Effector CD8-positive, alpha-beta T cell (primary cell): ENCODE data around the gene CACNG8.
"Not testable (repeated sequence)": the region's sequence is repeated elsewhere in the genome, so short reads cannot be mapped to it uniquely, and the experiment has no call there.

Experiments used
- DNase-seq: peaks from one replicate; lab custom pipeline; 2025; lab: John Stamatoyannopoulos, UW
- total RNA-seq, 4 experiments: gene quantifications; one replicate each; lab custom pipeline; 2026; lab: John Stamatoyannopoulos, UW

CACNG8 gene
- total RNA-seq: 0 reads per million in 4 experiments

- no peak for DNase-seq
Measured at GRCh38 chr19:53962887-53963431, at the start of gene CACNG8. Gene CACNG8 (plus strand): TSS chr19:53962937.

- DNase-seq: no peak
Measured at GRCh38 chr19:53915000-53915399, 47.7 kb upstream of the CACNG8 start.

GRCh38 chr19:53916004-53916403 lies 46.7 kb upstream of the CACNG8 start:
- no peak for DNase-seq

- DNase-seq: no peak
Measured at GRCh38 chr19:53917356-53917755, 45.4 kb upstream of the CACNG8 start.

- DNase-seq: no peak
Measured at GRCh38 chr19:53927739-53928138, 35.0 kb upstream of the CACNG8 start.

GRCh38 chr19:53936029-53936428 lies 26.7 kb upstream of the CACNG8 start:
- no peak for DNase-seq

GRCh38 chr19:53942001-53942786 lies 20.5 kb upstream of the CACNG8 start:
- DNase-seq: no peak

- DNase-seq: no peak
Measured at GRCh38 chr19:53944416-53944815, 18.3 kb upstream of the CACNG8 start.

- no peak for DNase-seq
Measured at GRCh38 chr19:53944933-53945332, 17.8 kb upstream of the CACNG8 start.

GRCh38 chr19:53945441-53945840 lies 17.3 kb upstream of the CACNG8 start:
- no peak for DNase-seq

GRCh38 chr19:53945998-53946397 lies 16.7 kb upstream of the CACNG8 start:
- no peak for DNase-seq

- DNase-seq: no peak
Measured at GRCh38 chr19:53947624-53948023, 15.1 kb upstream of the CACNG8 start.

GRCh38 chr19:53948611-53949010 lies 14.1 kb upstream of the CACNG8 start:
- DNase-seq: not testable (repeated sequence)

- no peak for DNase-seq
Measured at GRCh38 chr19:53951436-53951835, 11.3 kb upstream of the CACNG8 start.

GRCh38 chr19:53951947-53952346 lies 10.8 kb upstream of the CACNG8 start:
- no peak for DNase-seq

GRCh38 chr19:53953383-53953782 lies 9.4 kb upstream of the CACNG8 start:
- DNase-seq: no peak

- no peak for DNase-seq
Measured at GRCh38 chr19:53957448-53958167, 5.1 kb upstream of the CACNG8 start.

- DNase-seq: no peak
Measured at GRCh38 chr19:53958168-53958571, 4.6 kb upstream of the CACNG8 start.

GRCh38 chr19:53958823-53959757 lies 3.6 kb upstream of the CACNG8 start:
- DNase-seq: no peak

- no peak for DNase-seq
Measured at GRCh38 chr19:53960187-53960586, 2.5 kb upstream of the CACNG8 start.

GRCh38 chr19:53960886-53961285 lies 1.9 kb upstream of the CACNG8 start:
- no peak for DNase-seq
